Stomach (tissue), 4 donors: ENCODE measurements around the gene PVALEF.

Source experiments
- EP300 ChIP-seq: sonication (generic); formaldehyde crosslinking; IDR thresholded peaks from one replicate; pipeline ENCODE4 v1.6.1; 2017; ENCODE audit warnings: antibody characterized with exemption
- POLR2A ChIP-seq, 4 donors: fragments of 450-650 bp; IDR thresholded peaks; one replicate each; pipeline ENCODE4 v1.6.1; 2016; ENCODE audit warnings: antibody characterized with exemption in 4 of 4, control low read depth in 2 of 4, mild to moderate bottlenecking in 1 of 4, moderate library complexity in 1 of 4
- POLR2AphosphoS5 ChIP-seq, 3 donors: sonication (generic); formaldehyde crosslinking; IDR thresholded peaks; one replicate each; pipeline ENCODE4 v1.6.1; 2016; ENCODE audit warnings: antibody characterized with exemption in 3 of 3
- TF ChIP-seq, protein P1 (sequence below), 7 experiments: fragments of 450-650 bp in 4 of 7; fragments of 200-600 bp in 3 of 7; sonication (generic) in 3 of 7; IDR thresholded peaks; one replicate each; pipeline ENCODE4 v1.5.1; 2016 to 2019; ENCODE audit warnings: antibody characterized with exemption in 7 of 7, control low read depth in 2 of 7, mild to moderate bottlenecking in 1 of 7

GRCh38 chr17:81166033-81166492 is 756 bp downstream of the PVALEF start, which contains the start of gene AATK:
- TF ChIP-seq, protein P1, sequence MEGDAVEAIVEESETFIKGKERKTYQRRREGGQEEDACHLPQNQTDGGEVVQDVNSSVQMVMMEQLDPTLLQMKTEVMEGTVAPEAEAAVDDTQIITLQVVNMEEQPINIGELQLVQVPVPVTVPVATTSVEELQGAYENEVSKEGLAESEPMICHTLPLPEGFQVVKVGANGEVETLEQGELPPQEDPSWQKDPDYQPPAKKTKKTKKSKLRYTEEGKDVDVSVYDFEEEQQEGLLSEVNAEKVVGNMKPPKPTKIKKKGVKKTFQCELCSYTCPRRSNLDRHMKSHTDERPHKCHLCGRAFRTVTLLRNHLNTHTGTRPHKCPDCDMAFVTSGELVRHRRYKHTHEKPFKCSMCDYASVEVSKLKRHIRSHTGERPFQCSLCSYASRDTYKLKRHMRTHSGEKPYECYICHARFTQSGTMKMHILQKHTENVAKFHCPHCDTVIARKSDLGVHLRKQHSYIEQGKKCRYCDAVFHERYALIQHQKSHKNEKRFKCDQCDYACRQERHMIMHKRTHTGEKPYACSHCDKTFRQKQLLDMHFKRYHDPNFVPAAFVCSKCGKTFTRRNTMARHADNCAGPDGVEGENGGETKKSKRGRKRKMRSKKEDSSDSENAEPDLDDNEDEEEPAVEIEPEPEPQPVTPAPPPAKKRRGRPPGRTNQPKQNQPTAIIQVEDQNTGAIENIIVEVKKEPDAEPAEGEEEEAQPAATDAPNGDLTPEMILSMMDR (IDR thresholded peaks at IDR 0.05): no peak
- TF ChIP-seq POLR2AphosphoS5 (IDR thresholded peaks at IDR 0.05) (no peak), POLR2A (IDR thresholded peaks at IDR 0.05) (no peak), EP300 (no peak)
